B cell (primary cell): Measurements from ENCODE around the gene VEGFB.

Experiments
- EZH2 ChIP-seq: IDR thresholded peaks from 2 replicates; pipeline ENCODE4 v1.6.1; 2012; ENCODE audit warnings: borderline replicate concordance, low read depth, mild to moderate bottlenecking, moderate library complexity, low read length; ENCODE audit not compliant: insufficient read depth, poor library complexity, severe bottlenecking
- TF ChIP-seq, protein P1 (sequence below): fragments of 200-600 bp; IDR thresholded peaks from one replicate; pipeline ENCODE4 v1.8.0; 2022; ENCODE audit warnings: antibody characterized with exemption, mild to moderate bottlenecking

DNA sequence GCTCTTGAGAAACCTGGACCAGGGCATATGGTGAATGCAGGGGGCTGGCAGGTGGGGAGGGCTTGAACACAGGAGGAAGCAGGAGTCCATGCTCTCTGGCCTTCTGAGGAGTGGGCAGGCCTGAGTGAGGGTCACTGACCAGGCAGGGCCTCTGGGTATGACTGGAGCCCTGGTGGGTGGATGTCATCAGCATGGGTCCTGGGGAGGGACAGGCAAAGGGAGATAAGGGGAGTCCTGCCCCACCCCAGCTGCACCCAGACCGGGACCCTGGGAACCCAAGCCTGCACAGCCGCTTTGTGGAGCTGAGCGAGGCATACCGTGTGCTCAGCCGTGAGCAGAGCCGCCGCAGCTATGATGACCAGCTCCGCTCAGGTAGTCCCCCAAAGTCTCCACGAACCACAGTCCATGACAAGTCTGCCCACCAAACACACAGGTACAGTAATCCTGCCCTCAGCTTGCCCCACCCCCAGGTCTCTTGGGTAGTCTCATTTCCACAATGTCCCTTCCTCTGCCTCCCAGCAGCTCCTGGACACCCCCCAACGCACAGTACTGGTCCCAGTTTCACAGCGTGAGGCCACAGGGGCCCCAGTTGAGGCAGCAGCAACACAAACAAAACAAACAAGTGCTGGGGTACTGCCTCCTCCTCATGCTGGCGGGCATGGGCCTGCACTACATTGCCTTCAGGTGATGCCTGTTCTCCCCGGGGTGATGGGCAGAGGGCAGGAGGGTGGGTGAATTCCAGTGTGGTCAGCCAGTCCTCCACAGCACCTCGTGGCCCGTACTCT lies 2.0 kb upstream of the VEGFB start:
- TF ChIP-seq, protein P1, sequence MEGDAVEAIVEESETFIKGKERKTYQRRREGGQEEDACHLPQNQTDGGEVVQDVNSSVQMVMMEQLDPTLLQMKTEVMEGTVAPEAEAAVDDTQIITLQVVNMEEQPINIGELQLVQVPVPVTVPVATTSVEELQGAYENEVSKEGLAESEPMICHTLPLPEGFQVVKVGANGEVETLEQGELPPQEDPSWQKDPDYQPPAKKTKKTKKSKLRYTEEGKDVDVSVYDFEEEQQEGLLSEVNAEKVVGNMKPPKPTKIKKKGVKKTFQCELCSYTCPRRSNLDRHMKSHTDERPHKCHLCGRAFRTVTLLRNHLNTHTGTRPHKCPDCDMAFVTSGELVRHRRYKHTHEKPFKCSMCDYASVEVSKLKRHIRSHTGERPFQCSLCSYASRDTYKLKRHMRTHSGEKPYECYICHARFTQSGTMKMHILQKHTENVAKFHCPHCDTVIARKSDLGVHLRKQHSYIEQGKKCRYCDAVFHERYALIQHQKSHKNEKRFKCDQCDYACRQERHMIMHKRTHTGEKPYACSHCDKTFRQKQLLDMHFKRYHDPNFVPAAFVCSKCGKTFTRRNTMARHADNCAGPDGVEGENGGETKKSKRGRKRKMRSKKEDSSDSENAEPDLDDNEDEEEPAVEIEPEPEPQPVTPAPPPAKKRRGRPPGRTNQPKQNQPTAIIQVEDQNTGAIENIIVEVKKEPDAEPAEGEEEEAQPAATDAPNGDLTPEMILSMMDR: no peak
- no peak for TF ChIP-seq EZH2
